ENCODE results near the gene MMP24.

Gene MMP24

DNA sequence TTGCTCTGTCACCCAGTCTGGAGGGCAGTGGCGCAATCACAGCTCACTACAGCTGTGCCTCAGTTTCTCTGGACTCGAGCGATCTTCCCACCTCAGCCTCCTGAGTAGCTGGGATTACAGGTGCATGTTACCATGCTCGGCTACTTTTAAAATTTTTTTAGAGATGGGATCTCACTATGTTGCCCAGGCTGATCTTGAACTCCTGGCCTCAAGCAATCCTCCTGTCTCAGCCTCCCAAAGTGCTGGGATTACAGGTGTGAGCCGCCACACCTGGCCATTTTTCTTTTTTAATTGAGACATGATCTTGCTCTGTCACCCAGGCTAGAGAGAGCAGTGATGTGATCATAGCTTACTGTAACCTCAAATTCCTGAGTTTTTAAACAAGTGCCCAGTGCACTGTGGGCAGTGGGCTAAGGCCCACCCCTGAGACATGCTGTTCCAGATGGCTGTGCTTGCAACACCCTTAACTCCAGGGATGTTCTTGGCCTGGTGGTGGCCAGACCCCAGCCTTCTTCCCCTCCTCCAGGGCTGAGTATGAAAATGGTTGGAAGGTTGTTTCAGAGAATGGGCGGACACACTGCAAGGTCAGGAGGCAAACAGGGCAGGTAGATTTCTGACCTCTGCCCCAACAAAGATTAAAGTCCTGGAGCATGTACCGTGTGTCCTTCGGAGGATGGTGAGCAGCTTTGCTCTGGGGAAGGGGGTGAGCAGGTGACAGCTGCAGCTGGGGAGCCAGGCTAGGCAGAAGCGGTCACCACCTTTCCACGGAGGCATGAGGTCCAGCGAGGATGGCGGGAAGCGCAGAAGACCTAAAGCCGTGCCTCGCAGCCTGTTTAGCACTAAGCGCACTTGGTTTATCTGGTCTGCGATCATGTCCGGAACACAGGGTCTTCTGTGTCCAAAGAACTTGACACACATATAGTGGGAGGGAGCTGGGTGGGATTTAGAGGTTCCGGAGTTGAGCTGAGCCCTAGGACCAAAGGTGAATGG lies 67.1 kb downstream of the MMP24 start:
- DNase-seq (ENCODE audit: low spot score): no peak

DNA sequence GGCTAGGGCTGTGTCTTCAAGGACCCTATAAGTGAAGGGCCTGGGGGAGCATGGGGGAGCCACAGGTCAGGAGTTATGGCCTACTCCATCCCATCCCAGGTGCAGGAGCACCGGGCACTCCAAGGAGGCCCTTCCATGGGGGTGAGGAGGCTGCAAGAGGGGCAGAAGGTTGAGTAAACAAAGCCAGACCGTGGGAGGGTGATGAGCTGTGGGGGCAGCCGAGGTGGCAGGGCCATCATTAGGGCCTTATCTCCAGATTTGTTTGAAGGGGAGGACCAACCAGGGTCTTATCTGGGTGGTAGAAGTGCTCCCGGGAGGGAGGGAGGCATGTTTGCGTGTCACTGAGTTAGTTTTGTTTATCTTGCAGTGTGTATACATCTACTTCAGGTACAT lies 67.8 kb downstream of the MMP24 start:
- no peak for DNase-seq (ENCODE audit: low spot score)

DNA sequence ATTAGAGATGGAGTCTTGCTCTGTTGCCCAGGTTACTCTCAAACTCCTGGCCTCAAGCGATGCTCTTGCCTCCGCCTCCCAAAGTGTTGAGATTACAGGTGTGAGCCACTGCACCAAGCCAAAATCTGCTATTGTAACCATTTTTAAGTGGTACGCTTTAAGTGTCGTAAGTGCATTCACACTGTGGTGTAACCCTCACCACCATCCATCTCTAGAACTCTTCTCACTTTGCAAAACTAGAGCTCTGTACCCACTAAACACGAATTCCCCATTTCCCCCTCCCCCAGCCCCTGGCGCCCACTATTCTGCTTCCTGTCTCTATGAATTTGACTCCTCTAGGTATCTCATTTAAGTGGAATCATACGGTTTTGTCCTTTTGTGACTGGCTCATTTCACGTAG lies 68.6 kb downstream of the MMP24 start:
- no peak for DNase-seq (ENCODE audit: low spot score)

DNA sequence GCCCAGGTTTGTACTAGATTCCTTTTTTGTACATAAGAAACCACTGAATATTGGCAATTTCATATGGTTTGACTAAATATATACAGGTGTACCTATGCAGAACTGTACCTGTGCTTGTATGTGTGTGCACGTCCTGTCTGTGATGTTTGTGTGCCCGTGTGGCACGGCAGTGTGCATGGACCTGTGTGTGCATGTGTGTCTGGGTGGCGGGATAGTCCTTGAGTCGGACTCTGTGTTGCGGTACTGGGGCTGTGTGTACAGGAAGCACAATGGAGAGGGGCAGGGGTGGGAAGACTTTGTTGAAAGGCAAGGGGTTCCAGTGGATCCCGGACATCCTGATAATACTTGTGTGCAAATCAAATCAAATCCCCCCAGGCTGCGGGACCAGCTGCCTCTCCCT lies 69.2 kb downstream of the MMP24 start:
- DNase-seq (ENCODE audit: low spot score): no peak

DNA sequence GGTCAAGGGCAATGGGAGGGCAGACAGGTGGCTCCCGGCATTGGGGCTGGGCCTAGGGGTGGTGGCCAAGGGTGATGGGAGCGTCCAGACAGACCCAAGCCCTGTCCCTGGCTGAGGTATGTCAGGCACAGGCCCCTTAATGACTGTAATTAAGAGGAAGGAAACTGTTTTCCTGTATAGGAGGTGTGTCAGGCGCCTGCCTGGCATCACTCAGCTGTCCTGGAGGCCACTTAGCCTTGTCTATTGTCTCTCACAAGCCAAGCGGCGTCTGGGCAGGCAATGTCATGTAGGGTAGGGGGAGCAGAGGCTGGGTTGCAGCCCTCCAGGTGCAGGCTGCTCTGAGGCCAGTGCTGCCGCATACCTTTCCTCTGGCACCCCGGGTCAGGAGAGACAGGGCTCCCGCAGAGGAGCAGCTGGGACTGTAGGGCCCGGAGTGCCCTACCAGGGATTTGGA lies 69.6 kb downstream of the MMP24 start:
- no peak for DNase-seq (ENCODE audit: low spot score)

DNA sequence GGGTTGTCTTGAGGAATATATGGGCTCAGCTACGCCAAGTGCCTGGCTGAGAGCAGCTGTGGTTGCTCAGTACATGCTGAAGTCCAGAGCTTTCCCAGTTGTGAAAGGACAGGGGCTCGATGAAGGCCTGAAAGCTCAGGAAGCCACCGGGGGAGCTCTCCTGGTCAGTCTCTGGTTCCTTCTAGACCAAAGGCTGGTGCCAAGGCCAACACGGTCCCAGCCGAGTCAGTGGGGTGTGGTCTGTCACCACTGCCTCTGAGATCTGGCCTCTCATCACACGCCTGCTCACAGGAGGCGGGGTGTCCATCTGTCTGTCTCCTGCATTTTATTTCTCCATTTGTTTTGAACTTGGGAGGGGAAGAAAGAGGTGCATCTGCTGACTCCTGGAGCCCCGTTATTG lies 70.7 kb downstream of the MMP24 start:
- no peak for DNase-seq (ENCODE audit: low spot score)

DNA sequence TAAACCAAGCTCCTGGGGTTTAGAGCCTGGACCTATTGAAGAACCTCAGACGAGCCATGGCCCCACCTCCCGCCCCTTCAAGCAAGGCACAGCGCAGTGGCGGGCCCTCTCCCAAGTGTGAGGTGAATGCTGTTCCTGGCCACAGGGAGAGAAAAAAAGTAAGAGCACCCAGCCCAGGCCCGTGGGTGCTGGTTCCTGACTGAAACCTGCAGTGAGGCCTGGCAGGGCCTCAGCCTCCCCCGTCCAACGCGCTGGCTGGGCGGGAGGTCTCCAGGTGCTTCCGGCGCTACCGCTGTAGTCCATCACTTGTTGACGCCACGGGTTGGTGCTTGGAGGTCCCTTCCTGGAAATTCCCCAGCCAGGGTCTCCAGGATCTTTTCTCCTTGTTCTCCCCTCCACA lies 71.2 kb downstream of the MMP24 start:
- DNase-seq (ENCODE audit: low spot score): no peak

DNA sequence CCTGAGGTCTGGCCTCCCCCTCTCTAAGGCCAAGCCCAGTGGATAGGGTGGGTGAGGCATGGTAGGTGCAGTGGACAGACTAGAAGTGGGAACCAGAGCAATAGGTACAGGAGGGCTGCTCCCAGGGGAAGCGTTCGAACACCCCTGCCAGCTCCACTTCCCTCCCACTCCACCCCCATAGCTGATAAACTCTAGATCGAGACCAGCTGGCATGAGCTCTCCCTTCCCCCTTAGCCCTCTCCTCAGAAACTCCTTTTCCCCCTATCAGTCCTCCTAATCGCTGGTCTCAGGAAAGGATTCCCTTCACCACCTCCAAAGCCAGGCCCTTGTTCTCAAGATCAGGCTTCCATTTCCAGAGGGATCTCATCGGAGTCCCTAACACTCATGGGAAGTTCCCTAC lies 71.8 kb downstream of the MMP24 start:
- no peak for DNase-seq (ENCODE audit: low spot score)

DNA sequence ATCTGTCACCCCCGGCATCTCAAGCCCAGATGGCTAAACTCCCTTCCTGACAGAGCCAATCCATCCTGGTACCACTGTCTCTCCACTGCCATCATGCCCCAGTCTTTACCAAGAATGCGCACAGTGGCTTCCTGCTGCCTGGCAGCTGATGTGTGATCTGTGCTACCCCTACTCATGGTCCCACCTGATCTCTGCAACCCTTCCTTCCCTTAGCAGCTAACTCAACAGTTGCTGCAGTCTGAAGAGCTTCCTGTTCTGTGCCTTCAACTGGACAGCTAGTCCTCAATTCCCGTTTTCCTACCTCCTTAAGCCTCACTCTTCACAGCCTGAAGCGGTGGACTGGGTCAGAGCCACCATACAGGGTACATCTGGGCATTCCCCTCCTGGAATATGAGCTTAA lies 73.3 kb downstream of the MMP24 start:
- no peak for DNase-seq (ENCODE audit: low spot score)

DNA sequence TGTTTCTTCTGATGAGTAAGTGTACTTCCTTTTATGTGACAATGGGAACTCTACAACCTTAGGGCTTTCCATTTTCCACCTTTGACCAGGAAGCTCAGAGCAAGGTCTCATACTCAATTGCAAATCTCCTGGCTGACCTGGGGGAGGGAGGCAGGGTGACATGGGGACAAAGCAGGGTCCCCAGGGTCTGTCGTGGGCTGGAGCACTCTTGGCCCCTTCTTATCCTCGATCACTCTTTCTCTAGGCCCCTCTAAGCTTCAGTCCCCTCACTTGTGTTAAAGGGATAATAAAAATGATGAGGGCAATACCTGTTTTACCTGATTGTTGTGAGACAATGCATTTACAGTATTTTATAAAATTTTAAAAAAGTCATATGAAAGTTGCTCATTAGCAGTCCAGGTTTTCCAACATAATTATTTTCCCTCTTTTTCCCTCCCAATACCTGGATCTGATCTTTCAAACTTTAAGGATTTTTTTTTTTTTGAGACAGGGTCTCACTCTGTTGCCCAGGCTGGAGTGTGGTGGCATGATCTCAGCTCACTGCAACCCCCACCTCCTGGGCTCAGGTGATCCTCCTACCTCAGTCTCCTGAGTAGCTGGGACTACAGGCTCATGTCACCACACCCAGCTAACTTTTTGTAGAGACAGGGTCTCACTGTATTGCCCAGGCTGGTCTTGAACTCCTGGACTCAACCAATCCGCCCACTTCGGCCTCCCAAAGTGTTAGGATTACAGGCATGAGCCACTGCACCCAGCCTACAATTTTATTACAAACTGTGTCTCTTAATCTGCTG lies 74.2 kb downstream of the MMP24 start:
- no peak for DNase-seq (ENCODE audit: low spot score)

DNA sequence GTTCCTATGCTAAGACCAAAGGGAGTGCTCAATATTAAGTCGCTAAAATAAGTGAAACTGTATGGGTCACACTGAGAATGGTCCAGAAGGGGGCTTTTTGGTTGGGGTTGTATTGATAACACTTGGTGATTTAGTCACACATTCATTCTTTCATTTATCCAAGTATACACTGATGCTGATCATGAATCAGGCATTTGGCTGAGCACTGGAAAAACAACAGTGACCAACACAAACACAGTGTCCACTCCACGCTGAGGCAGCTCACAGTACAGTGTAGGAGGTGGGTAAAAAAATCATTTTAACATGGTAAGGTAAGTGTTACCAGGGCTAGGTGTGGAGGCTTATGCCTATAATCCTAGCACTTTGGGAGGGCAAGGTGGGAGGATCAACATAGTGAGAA lies 74.9 kb downstream of the MMP24 start:
- no peak for DNase-seq (ENCODE audit: low spot score)

DNA sequence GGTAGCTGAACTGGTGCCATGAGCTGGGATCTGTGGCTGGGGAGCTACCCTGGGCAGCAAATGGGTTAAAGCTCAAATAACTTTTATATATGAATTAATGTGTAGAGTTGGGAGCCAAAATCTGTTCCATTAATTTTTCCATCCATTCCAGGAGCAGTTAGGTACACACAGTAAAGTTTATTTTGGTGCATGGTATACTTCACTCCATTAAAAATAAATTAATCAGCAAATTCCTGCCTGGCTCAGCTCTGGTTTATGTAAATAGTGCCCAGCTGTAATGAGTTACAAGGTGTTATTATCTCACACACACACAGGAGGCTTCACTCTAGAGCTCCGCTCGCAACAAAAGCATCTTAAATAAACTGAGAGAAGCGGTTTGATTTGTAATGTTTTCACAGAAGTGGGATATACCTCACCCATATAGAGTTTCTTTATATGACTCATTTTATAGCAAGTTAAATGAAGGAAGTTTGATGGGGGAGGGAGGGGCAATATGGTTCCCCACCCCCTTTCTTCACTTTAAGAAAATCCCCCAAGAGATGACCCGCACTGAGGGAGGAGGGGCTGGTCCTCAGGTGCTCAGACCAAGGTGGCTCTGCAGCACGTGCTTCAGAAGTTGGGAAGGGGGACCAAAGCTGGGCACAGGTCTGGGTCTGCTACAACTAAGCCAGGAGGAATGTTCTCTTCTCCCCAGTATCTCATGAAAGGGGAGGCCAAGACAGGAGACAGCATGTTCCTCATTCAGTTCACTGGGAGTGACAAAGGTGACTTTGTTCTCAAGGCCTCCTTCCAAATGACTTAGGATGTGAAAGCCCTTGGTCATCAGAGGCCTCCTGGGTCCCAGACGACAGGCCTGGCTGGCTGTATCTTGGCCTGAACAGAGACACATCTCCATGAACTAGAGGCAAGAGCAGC lies 76.2 kb downstream of the MMP24 start:
- DNase-seq (ENCODE audit: low spot score): no peak

DNA sequence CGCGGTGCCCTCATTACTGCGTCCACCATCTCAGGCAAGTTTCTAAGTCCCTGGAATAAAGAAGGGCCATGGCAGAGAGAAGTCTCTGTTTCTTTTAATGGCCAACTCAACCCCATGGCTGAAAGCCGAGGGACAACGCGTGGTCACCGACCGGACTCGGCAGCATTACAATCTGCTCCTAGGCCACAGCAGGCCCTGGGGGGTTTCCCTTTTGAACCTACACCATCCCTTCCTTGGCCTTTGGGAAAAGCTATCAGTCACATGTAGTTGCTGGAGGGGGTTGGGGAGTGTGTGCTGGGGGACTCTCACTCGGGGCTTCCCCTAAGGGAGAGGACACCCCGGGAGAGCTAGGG lies 76.9 kb downstream of the MMP24 start:
- DNase-seq (ENCODE audit: low spot score): no peak

DNA sequence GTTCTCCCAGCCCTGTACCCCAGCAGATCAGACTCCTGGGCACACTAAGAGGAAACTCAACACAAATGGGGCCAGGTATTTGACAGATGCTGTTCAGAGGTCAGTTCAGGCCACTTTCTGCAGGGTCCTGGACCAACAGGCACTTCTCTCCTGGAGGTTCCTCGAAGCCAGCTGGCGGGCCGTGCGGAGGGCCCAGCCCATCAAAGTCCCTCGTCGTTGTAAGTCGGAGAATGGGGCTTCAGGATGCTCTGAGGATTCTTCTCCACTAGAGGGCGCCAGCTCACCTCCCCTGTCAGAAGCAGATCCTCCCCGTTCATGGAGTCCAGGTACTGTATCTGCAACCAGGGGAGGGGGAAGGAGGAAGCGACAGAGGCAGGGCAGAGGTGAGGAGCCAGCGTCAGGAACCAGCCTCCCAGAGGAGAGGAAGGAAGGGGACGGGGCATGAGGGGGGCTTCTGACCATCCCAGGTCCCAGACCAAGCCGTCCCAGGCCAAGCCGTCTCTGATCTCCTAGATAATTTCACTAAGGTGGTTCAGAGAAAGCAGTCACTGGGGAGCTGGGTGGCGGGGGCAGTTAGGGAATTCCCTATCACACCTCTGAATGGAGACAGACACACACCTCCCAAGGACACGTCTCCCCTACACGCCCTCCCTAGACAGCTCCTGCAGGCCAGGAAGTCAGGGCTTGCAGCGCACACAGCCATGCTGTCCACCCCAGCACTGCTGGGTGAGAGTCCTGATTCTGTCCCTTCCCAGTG lies 77.4 kb downstream of the MMP24 start:
- peak; percentile 74 for DNase-seq (ENCODE audit: low spot score)

DNA sequence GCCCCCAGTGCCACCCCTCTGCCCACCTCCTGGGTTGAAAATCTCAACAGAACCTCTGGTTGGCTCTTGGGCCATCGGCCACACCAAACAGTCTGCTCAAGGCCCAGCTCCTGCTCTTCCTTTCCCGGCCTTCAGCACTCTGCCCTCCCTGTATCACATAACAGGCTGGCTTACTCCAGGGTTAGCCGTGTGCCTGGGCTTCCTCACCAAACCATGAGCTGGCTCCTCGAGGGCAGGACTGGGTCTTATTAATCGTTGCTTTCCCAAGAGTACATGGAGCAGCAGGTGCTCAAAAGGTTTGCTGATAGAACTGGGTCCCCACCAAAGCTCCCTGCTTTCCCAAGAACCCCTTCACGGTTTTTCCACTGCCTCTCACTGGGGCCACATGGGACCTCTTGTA lies 78.5 kb downstream of the MMP24 start:
- DNase-seq (ENCODE audit: low spot score): no peak

DNA sequence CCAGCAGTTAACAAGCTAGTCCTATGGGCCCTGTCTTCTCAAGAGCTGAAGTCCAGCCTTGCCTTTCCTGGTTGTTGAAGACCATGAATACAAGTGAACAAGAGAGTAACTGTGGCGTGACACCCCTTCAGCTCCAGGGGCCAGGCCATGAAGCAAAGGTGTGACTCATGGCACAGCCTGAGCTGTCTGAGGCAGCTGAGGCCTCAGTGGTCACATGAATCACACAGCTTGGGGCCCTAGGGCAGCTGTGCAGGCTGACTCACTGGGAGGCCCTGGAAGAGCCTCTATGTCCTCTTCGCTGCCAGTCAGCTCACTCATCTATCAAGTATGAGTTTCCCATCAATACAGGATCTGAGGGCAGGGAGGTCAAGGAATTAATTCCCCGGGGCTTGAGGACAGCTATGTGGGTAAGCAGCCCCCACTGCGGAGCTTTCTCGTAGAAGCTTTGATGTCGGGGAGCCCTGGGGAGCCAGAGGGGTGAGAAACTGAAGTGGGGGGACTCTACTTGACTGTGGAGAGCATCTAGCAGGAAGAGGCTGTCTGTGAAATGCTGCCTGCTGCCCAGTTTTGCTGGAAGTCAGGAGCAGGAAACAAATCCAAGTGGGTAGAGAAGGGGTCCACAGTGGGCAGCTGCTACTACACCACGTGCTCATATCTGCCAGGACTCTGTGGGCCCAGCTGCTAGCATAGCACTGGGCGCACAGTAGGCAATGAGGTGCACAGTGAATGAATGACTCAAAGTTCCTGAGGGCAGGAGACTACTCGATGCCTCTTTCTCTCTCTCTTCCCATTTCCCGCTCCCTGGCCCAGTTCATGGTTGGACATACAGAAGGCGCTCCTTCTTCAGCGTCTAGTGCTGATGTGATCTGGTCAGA lies 79.4 kb downstream of the MMP24 start:
- peak; percentile 23 for DNase-seq (ENCODE audit: low spot score)

DNA sequence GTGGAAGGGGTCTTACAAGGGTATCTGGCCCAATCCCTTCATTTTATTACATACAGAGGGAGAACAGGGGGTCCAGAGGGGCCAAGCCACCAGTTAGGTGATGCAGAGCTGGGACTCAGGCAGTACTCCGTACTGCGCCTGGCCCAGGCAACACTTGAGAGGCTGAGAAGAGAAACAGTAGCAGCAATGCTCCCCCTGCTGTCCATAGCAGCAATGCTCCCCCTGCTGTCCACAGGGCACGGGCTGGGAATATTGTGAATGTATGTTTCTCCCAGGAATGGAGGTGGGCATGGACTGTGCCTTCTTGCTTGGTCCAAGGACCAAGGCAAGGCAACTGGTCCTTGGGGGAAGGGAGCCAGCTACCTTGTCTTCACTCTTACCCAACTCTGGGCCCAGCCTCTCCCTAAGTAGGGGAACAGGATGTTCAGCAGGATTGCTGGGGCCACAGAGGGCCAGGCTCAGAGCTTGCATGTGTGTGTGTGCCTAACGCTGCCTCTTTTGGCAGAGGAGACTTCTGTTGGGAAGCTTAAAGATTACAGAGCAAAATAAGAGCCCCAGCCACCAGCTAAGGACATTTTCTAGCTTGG lies 80.5 kb downstream of the MMP24 start:
- DNase-seq (ENCODE audit: low spot score): peak; percentile 40

DNA sequence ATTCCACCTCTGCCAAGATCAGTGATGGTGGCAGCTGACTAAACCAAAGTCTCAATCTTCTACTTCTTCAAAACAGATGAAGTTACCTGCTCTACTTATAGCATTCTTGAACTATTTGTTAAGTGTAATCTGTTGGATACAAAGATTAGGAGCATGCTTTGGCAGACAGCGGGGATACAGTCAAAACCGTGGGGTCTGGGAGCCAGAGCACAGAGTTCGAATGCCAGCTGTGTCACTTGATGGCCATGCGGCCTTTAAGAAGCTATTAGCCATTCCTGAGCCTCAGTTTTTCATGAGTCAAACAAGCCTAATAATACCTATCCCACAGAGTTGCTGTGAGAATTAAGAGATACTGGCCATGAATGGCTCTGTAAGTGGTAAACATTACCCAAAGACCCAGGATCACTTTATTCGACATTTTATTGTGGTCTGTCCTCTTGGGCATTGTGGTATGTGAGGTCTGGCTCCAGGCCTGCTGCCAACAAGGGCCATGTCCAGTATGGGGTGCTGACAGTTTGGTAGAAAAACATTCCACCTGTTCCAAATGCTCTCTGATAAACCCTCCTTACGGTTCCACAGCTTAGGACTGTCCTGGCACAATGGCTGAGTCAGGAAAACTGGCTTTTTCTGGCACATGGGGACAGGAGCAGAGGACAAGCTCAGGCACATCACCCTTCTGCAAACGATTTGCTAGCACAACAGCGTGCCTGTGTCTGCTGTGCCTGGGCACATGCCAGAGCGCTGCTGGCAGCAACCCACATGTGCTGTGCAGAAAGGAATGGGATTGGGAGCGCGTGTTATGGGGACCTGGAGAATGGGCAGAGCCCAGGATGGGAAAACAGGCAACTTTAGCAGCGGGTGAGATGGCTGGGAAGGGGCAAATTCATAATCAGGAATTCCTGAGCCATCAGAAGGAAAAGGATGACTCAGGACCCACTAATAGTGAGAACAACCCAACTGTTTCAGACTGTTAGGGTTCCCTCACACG lies 81.5 kb downstream of the MMP24 start:
- peak; percentile 62 for DNase-seq (ENCODE audit: low spot score)

DNA sequence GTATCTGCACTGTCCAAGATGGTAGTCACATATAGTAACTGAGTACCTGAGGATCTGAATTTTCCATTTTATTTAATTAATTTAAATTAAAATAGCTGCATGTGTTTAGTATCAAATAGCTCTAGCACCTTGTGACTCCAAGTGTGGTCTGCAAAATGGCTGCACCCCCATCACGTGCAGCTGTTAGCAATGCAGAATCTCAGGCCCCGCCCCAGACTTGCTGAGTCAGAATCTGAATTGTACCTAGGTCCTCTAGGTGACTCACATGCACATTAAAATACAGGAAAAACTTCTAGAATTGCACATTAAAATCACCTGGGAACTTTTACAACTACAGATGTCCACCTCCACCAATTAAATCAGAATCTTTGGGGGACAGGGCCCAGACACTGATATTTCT lies 84.9 kb downstream of the MMP24 start:
- DNase-seq (ENCODE audit: low spot score): no peak

Data from pons (tissue), 1 donor.